NCI-H1105 treated with DMSO at 0.1 percent for 48 hours (cell line): ENCODE data around the gene KLHL7.
"Not testable (repeated sequence)": the region's sequence is repeated elsewhere in the genome, so short reads cannot be mapped to it uniquely, and the experiment has no call there.

ENCODE experiments used
- DNase-seq: peaks from one replicate; lab custom pipeline; 2025; lab: John Stamatoyannopoulos, UW

Gene KLHL7

DNA sequence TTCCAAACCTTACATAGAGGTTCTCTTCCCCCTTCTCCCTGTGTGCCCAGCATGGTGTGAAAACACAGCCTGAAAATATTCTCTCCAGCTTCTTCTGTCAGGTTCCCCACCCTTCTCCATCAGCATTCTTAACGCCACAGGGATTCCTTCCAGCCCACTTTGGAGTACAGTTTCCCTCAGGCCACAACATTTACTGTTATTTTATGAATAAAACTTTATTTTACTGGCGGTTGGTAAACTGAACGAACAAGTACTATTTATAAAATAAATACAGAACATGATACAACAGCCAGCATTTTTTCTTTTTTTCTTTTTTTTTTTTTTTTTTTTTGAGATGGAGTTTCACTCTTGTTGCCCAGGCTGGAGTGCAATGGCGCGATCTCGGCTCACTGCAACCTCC lies 109.4 kb downstream of the KLHL7 start:
- DNase-seq = no peak

DNA sequence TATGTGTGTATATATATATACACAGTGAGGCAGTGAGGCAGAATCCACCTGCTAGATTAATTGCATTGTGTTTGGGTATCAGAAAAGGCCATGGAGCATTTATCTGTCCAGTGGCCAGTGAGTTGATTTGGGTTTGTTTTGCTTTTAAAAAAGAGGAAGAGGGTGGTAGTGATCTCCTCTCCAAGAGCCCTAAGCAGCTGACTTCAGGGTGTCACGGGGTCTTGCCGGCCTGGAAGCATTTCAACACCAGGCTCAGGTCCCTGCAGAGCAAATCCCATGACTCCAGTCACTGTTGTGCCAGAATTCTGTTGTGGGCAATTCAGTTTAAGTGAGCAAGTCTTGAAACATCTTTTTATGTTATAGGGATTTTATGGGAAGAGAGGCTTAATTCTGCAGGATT lies 110.4 kb downstream of the KLHL7 start:
- no peak for DNase-seq

DNA sequence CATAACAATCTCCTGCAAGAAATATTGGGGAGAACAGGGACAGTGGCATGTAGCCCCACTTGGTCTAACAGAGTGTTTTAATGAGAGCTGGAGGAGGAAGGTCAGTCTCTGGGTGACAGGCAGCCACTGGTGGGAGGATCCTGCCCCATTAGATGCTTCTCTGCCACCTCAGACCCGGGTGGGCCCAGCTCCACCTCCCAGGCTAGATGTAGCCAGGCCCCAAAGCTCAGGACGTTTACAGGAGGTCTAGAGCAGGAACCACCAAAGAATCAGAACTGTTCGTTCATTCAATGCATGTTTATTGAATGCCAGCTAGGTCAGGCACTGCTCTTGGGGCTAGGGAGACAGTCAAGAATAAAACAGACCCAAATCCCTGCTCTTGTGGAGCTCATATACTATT lies 112.6 kb downstream of the KLHL7 start:
- DNase-seq = no peak

DNA sequence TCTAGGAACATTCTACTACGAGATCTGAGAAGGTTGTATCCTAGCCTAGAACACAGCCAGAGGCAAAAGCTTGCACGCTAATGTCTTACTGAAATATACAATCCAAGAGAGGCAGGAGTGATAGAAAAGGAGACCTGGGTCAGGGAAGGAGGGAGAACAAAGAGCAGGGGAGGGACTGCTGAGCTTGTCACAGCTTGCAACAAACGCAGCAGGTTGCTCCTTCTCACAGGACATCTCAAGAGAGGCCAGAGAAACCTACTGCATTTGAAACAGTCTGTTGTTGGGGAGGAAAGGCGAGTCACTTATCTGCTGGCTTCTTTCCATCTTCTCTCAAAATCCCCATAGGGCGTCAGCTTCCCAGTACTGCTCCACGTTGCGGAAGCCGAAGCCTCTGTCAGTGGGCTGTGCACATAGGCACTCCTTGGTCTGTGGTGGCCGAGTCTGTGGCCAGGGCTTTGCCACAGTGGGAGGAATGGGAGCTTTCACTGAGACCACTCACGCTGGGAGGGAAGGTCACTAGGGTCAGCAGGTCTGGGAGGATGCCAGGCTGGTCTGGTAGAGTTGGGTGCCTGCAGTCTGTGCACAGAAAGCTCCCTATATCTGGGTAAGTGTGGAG lies 115.2 kb downstream of the KLHL7 start:
- no peak for DNase-seq

DNA sequence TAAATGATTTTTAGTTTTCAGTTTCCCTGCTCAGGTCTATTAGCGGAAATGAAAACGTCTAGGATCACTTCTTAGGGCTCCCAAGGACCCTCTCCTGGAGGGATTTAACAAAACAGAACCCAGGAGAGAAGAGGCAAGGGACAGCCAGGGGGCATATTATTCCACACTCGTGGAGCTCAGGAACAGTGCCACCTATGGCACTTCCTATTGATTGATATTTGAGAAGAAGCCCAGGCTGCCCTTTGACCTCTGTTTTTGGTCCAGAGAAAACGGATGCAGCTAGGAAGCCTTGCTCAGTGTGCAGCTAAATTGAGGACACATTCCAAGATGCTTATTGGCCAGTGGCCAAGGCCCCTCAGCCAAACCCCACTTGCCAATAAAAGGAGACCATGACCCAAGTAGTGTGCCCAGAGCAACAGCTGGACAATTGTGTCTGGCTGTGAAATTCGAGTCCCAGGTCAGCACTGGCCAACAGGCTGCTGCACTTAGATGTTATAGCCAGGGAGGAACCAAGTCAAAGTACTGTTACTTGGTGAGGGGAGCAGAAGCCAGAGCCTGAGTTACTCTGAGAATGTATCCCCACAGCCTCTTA lies 117.0 kb downstream of the KLHL7 start:
- no peak for DNase-seq

DNA sequence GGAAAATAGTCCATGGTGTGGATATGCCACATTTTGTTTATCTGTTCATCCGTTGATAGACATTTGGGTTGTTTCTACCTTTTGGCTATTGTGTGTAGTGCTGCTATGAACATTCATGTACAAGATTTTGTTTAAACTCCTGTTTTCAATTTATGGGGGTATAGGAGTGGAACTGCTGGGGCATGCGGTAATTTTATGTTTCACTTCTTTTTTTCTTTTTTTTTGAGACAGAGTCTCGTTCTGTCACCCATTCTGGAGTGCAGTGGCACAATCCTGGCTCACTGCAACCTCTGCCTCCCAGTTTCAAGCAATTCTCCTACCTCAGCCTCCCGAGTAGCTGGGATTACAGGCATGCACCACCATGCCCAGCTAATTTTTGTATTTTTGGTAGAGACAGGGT lies 118.8 kb downstream of the KLHL7 start:
- not testable (repeated sequence) for DNase-seq

GRCh38 chr7:23226844-23227450 lies 121.4 kb downstream of the KLHL7 start:
- DNase-seq = no peak
